GM19438 (cell line): ENCODE measurements around the gene MYO1E.

Source experiments
- ATAC-seq: cut with Tn5 transposase; IDR thresholded peaks from one replicate; pipeline ENCODE4 v1.9.1; 2021; ENCODE audit warnings: low read depth; ENCODE audit not compliant: unreplicated experiment

The MYO1E gene

GRCh38 chr15:59105854-59106253 lies 266.8 kb downstream of the MYO1E start:
- no peak for ATAC-seq

- peak; percentile 97 for ATAC-seq
These were observed 267.5 kb downstream of the MYO1E start, which contains the start of gene CCNB2 for GRCh38 chr15:59104912-59105732. TSS of gene CCNB2 (plus strand) at chr15:59105146. CDS start at chr15:59105269, 123 bp downstream.

GRCh38 chr15:59104602-59104911 lies 268.1 kb downstream of the MYO1E start:
- no peak for ATAC-seq

- no peak for ATAC-seq
These were observed 273.4 kb downstream of the MYO1E start for GRCh38 chr15:59099162-59099685.

GRCh38 chr15:59096429-59096828 lies 276.2 kb downstream of the MYO1E start:
- no peak for ATAC-seq

GRCh38 chr15:59094077-59094476 lies 278.6 kb downstream of the MYO1E start:
- ATAC-seq, result no peak

- no peak for ATAC-seq
These were observed 284.9 kb downstream of the MYO1E start for GRCh38 chr15:59087731-59088130.
